Sigmoid colon (tissue), 4 donors: Measurements from ENCODE around the gene PCYT2.

ENCODE experiments used
- EP300 ChIP-seq, 4 donors: sonication (generic); formaldehyde crosslinking; IDR thresholded peaks; one replicate each; pipeline ENCODE4 v1.6.1; 2017; ENCODE audit warnings: antibody characterized with exemption in 4 of 4
- POLR2A ChIP-seq, 2 donors: fragments of 450-650 bp; IDR thresholded peaks; one replicate each; pipeline ENCODE4 v1.6.1; 2016; ENCODE audit warnings: antibody characterized with exemption in 2 of 2, mild to moderate bottlenecking in 2 of 2, moderate library complexity in 2 of 2
- POLR2AphosphoS5 ChIP-seq, 4 donors: sonication (generic); formaldehyde crosslinking; IDR thresholded peaks; one replicate each; pipeline ENCODE4 v1.6.1; 2017; ENCODE audit warnings: antibody characterized with exemption in 4 of 4
- TF ChIP-seq, protein P1 (sequence below), 4 experiments: fragments of 450-650 bp in 3 of 4; fragments of 200-600 bp in 1 of 4; IDR thresholded peaks; one replicate each; pipeline ENCODE4 v1.5.1; 2016 to 2019; ENCODE audit warnings: antibody characterized with exemption in 4 of 4, mild to moderate bottlenecking in 3 of 4, moderate library complexity in 2 of 4

DNA sequence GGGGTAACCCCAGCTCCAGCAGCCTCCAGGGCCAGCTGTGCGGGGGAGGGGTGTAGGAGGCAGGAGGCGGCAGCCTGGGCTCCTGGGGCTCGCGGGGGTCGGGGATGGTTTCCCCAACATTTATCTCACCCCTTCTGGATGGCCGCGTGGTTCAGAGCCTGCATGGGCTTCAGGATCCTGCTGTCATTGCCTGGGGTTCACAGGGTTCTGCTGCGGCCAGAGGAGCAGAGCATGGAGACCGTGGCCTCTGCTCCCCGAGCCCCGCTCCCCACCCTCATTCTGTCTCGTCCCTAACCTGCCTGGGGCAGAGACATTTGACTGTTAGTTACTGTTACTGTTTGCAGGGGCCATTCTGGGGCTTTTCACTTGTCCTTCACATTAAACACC is 31.0 kb upstream of the PCYT2 start:
- TF ChIP-seq, protein P1, sequence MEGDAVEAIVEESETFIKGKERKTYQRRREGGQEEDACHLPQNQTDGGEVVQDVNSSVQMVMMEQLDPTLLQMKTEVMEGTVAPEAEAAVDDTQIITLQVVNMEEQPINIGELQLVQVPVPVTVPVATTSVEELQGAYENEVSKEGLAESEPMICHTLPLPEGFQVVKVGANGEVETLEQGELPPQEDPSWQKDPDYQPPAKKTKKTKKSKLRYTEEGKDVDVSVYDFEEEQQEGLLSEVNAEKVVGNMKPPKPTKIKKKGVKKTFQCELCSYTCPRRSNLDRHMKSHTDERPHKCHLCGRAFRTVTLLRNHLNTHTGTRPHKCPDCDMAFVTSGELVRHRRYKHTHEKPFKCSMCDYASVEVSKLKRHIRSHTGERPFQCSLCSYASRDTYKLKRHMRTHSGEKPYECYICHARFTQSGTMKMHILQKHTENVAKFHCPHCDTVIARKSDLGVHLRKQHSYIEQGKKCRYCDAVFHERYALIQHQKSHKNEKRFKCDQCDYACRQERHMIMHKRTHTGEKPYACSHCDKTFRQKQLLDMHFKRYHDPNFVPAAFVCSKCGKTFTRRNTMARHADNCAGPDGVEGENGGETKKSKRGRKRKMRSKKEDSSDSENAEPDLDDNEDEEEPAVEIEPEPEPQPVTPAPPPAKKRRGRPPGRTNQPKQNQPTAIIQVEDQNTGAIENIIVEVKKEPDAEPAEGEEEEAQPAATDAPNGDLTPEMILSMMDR (IDR thresholded peaks at IDR 0.05), result no peak
- TF ChIP-seq POLR2AphosphoS5 (IDR thresholded peaks at IDR 0.05) (no peak), POLR2A (IDR thresholded peaks at IDR 0.05) (no peak), EP300 (IDR thresholded peaks at IDR 0.05) (no peak)
